H9 (cell line): ENCODE results near the gene ROBO2. TPM values are rescaled to one million over a fixed set of nuclear protein-coding genes. Genes with fewer than 3 reads are reported as not detected.

Source experiments
- DNase-seq: peaks from one replicate; pipeline ENCODE4 v3.0.0-alpha.2; 2017
- H2AFZ ChIP-seq: one replicate; pipeline ENCODE4 v1.6.1; 2013; ENCODE audit warnings: mild to moderate bottlenecking, low read length, control low read depth, moderate library complexity
- H2AK5ac ChIP-seq: 2 replicates; pipeline ENCODE4 v1.6.1; 2013; ENCODE audit warnings: low read length, control low read depth, mixed read lengths; ENCODE audit not compliant: insufficient read length
- H2BK120ac ChIP-seq: one replicate; pipeline ENCODE4 v1.6.1; 2013; ENCODE audit warnings: low read depth, mild to moderate bottlenecking, low read length, control low read depth, inconsistent platforms; ENCODE audit not compliant: poor library complexity, severe bottlenecking
- H2BK12ac ChIP-seq: 2 replicates; pipeline ENCODE4 v1.6.1; 2013; ENCODE audit warnings: low read length, control low read depth, mixed read lengths, low read depth; ENCODE audit not compliant: insufficient read length
- H2BK15ac ChIP-seq: 2 replicates; pipeline ENCODE4 v1.6.1; 2013; ENCODE audit warnings: low read depth, low read length, control low read depth
- H2BK20ac ChIP-seq: one replicate; pipeline ENCODE4 v1.6.1; 2013; ENCODE audit warnings: low read depth, mild to moderate bottlenecking, low read length, control low read depth, inconsistent platforms; ENCODE audit not compliant: poor library complexity, severe bottlenecking
- H2BK5ac ChIP-seq: 2 replicates; pipeline ENCODE4 v1.6.1; 2013; ENCODE audit warnings: low read length, control low read depth, mixed read lengths; ENCODE audit not compliant: insufficient read length
- H3K14ac ChIP-seq: 2 replicates; pipeline ENCODE4 v1.6.1; 2013; ENCODE audit warnings: low read length, control low read depth; ENCODE audit not compliant: insufficient read depth
- H3K18ac ChIP-seq: 2 replicates; pipeline ENCODE4 v1.6.1; 2013; ENCODE audit warnings: low read depth, mild to moderate bottlenecking, mixed read lengths, low read length, control low read depth; ENCODE audit not compliant: insufficient read length
- H3K23ac ChIP-seq: 2 replicates; pipeline ENCODE4 v1.6.1; 2013; ENCODE audit warnings: low read length, control low read depth, mixed read lengths, low read depth; ENCODE audit not compliant: insufficient read length
- H3K23me2 ChIP-seq: 2 replicates; pipeline ENCODE4 v1.6.1; 2013; ENCODE audit warnings: low read depth, mild to moderate bottlenecking, mixed read lengths, low read length, control low read depth; ENCODE audit not compliant: insufficient read length, poor library complexity, severe bottlenecking
- H3K27ac ChIP-seq: 2 replicates; pipeline ENCODE4 v1.5.1; 2013; ENCODE audit warnings: low read length, control low read depth, mixed read lengths, low read depth; ENCODE audit not compliant: insufficient read length
- H3K27me3 ChIP-seq: 2 replicates; pipeline ENCODE4 v1.6.1; 2013; ENCODE audit warnings: low read length, control low read depth, inconsistent platforms; ENCODE audit not compliant: insufficient read depth
- H3K4ac ChIP-seq: 2 replicates; pipeline ENCODE4 v1.6.1; 2013; ENCODE audit warnings: low read depth, mild to moderate bottlenecking, control low read depth, inconsistent platforms, low read length, moderate library complexity
- H3K4me1 ChIP-seq: 2 replicates; pipeline ENCODE4 v1.6.1; 2013; ENCODE audit warnings: low read length, control low read depth, inconsistent platforms; ENCODE audit not compliant: insufficient read depth
- H3K4me2 ChIP-seq: 2 replicates; pipeline ENCODE4 v1.6.1; 2013; ENCODE audit warnings: low read length, control low read depth, mixed read lengths; ENCODE audit not compliant: insufficient read length, insufficient read depth
- H3K56ac ChIP-seq: 2 replicates; pipeline ENCODE4 v1.6.1; 2013; ENCODE audit warnings: low read depth, mild to moderate bottlenecking, mixed read lengths, low read length, control low read depth; ENCODE audit not compliant: insufficient read length
- H3K79me1 ChIP-seq: 2 replicates; pipeline ENCODE4 v1.6.1; 2013; ENCODE audit warnings: low read depth, mild to moderate bottlenecking, moderate library complexity, low read length, control low read depth, inconsistent platforms; ENCODE audit not compliant: insufficient read depth, poor library complexity, severe bottlenecking
- H3K79me2 ChIP-seq: 2 replicates; pipeline ENCODE4 v1.6.1; 2013; ENCODE audit warnings: low read length, control low read depth, inconsistent platforms; ENCODE audit not compliant: insufficient read depth
- H3K9ac ChIP-seq: 2 replicates; pipeline ENCODE4 v1.6.1; 2013; ENCODE audit warnings: low read length, control low read depth, mixed read lengths; ENCODE audit not compliant: insufficient read length; ENCODE audit errors: extremely low read depth
- H3K9me3 ChIP-seq: one replicate; pipeline ENCODE4 v1.6.1; 2013; ENCODE audit warnings: low read depth, low read length, inconsistent platforms; ENCODE audit not compliant: control insufficient read depth
- H3T11ph ChIP-seq: one replicate; pipeline ENCODE4 v1.6.1; 2013; ENCODE audit warnings: mild to moderate bottlenecking, low read length, control low read depth, inconsistent platforms
- H4K20me1 ChIP-seq: one replicate; pipeline ENCODE4 v1.6.1; 2013; ENCODE audit not compliant: control insufficient read depth, insufficient read length, insufficient read depth
- H4K5ac ChIP-seq: 2 replicates; pipeline ENCODE4 v1.6.1; 2013; ENCODE audit warnings: low read depth, mild to moderate bottlenecking, mixed read lengths, low read length, control low read depth; ENCODE audit not compliant: insufficient read length
- H4K8ac ChIP-seq: replicated peaks from 2 replicates; pipeline ENCODE4 v1.6.1; 2013; ENCODE audit warnings: low read length, control low read depth, mixed read lengths, low read depth; ENCODE audit not compliant: insufficient read length
- H4K91ac ChIP-seq: 2 replicates; pipeline ENCODE4 v1.6.1; 2013; ENCODE audit warnings: low read depth, mild to moderate bottlenecking, moderate library complexity, mixed read lengths, low read length, control low read depth; ENCODE audit not compliant: insufficient read length
- H3K27ac Mint-ChIP-seq, 3 experiments: 2 replicates in 2 of 3; 3 replicates in 1 of 3; pipeline ENCODE4 v1.8.0; 2020 to 2021; ENCODE audit warnings: mixed read lengths in 3 of 3, mild to moderate bottlenecking in 1 of 3, moderate library complexity in 1 of 3
- H3K27me3 Mint-ChIP-seq: 2 replicates; pipeline ENCODE4 v1.8.0; 2021; ENCODE audit warnings: low read depth, mild to moderate bottlenecking, moderate library complexity, mixed read lengths
- H3K36me3 Mint-ChIP-seq, 3 experiments: 2 replicates in 2 of 3; 3 replicates in 1 of 3; pipeline ENCODE4 v1.8.0; 2020 to 2021; ENCODE audit warnings: low read depth in 3 of 3, mixed read lengths in 3 of 3; ENCODE audit not compliant: insufficient read depth in 1 of 3
- H3K4me1 Mint-ChIP-seq, 2 experiments: 2 replicates each; pipeline ENCODE4 v1.8.0; 2020; ENCODE audit warnings: mixed read lengths in 2 of 2
- H3K4me3 Mint-ChIP-seq, 2 experiments: 2 replicates in 1 of 2; 3 replicates in 1 of 2; pipeline ENCODE4 v1.8.0; 2020 to 2021; ENCODE audit warnings: mild to moderate bottlenecking in 2 of 2, mixed read lengths in 2 of 2, moderate library complexity in 1 of 2
- H3K9me3 Mint-ChIP-seq, 2 experiments: 2 replicates in 1 of 2; 3 replicates in 1 of 2; pipeline ENCODE4 v1.8.0; 2020; ENCODE audit warnings: mild to moderate bottlenecking in 2 of 2, mixed read lengths in 2 of 2, moderate library complexity in 1 of 2
- WGBS: extraction: QIAGEN DNeasy Blood & Tissue Kit; methylation state at CpG from one replicate; pipeline ENCODE4 v1.1.7; 2013; ENCODE audit warnings: missing lambda C conversion rate, low lambda C conversion rate, mixed read lengths; ENCODE audit not compliant: insufficient read length; ENCODE audit errors: extremely low coverage; 5-methylcytosine and 5-hydroxymethylcytosine counted together
- total RNA-seq: library from RNA; stranded (reverse); gene quantifications from 2 replicates; pipeline ENCODE4 v1.2.1, GENCODE V29; 2021
- TF ChIP-seq, protein P1 (sequence below): fragments of 200-600 bp; sonication (generic); conservative IDR thresholded peaks from 3 replicates; pipeline ENCODE4 v1.8.0; 2021; ENCODE audit warnings: antibody characterized with exemption, mild to moderate bottlenecking

Gene ROBO2
- total RNA-seq, 1 experiment from 2014 or later = 2.3 TPM

DNA sequence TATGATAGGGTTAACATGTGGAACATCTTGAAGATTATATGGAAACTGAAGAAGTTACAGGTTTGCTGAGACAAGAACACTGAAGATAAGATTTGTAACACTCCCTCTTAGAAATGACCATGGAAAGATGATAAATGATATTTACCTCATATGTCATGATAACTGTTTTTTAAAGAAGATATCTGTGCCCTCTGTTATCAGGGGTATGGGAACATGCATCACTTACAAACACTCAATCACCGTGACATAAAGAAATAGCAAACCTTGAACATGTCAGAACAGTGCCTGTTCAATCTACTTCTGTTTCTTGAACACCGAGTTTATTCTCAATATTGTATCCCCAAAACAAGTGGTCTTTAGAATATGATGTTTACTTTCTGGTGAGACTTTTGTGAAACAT is 149.4 kb downstream of the ROBO2 start:
- Mint-ChIP-seq H3K4me1 (peaks cover 12 to 16% of the 10 kb centered on the region in 2 experiments), H3K9me3 (no peaks in the 10 kb centered on the region), H3K4me3 (no peak overlapping the region), H3K36me3 (no peaks in the 10 kb centered on the region), H3K27ac (no peak overlapping the region), H3K27me3 (no peaks in the 10 kb centered on the region)
- Histone ChIP-seq H4K5ac (no peak overlapping the region), H3K23me2 (no peaks in the 10 kb centered on the region), H3K9me3 (no peaks in the 10 kb centered on the region), H2BK120ac (no peak overlapping the region), H3K27me3 (no peaks in the 10 kb centered on the region), H2BK5ac (no peak overlapping the region), H3K4ac (no peak overlapping the region), H3K79me2 (no peaks in the 10 kb centered on the region), H2BK20ac (no peak overlapping the region), H4K8ac (no peak overlapping the region), H3K27ac (no peak overlapping the region), H3K23ac (no peak overlapping the region), H3K79me1 (no peaks in the 10 kb centered on the region), H3K4me1 (no peaks in the 10 kb centered on the region; the same call in 1 of the 2 replicates), H3K18ac (no peak overlapping the region), H2BK15ac (no peak overlapping the region), H3K14ac (no peak overlapping the region), H4K91ac (no peak overlapping the region), H4K20me1 (no peaks in the 10 kb centered on the region), H3K9ac (no peak overlapping the region), H2BK12ac (no peak overlapping the region), H3K56ac (no peak overlapping the region), H2AFZ (no peak overlapping the region), H2AK5ac (no peak overlapping the region), H3T11ph (no peak overlapping the region), H3K4me2 (no peak overlapping the region)
- TF ChIP-seq, protein P1, sequence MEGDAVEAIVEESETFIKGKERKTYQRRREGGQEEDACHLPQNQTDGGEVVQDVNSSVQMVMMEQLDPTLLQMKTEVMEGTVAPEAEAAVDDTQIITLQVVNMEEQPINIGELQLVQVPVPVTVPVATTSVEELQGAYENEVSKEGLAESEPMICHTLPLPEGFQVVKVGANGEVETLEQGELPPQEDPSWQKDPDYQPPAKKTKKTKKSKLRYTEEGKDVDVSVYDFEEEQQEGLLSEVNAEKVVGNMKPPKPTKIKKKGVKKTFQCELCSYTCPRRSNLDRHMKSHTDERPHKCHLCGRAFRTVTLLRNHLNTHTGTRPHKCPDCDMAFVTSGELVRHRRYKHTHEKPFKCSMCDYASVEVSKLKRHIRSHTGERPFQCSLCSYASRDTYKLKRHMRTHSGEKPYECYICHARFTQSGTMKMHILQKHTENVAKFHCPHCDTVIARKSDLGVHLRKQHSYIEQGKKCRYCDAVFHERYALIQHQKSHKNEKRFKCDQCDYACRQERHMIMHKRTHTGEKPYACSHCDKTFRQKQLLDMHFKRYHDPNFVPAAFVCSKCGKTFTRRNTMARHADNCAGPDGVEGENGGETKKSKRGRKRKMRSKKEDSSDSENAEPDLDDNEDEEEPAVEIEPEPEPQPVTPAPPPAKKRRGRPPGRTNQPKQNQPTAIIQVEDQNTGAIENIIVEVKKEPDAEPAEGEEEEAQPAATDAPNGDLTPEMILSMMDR = no peak
- WGBS = no CpG with 5 or more reads among the region's 2 CpGs
- DNase-seq = no peak
